MV-4-11 (cell line): Measurements from ENCODE around the gene ENTPD8.
A peak's percentile ranks its signal among the peaks of the same experiment; 100 is the strongest.
"Not testable (repeated sequence)": the region's sequence is repeated elsewhere in the genome, so short reads cannot be mapped to it uniquely, and the experiment has no call there.

ENCODE experiments used
- DNase-seq: peaks from one replicate; lab custom pipeline; 2025; lab: John Stamatoyannopoulos, UW

ENTPD8 gene

GRCh38 chr9:137411260-137411644 is 29.9 kb downstream of the ENTPD8 start:
- no peak for DNase-seq

- DNase-seq, result no peak
Observed at GRCh38 chr9:137410891-137411249, 30.3 kb downstream of the ENTPD8 start.

DNA sequence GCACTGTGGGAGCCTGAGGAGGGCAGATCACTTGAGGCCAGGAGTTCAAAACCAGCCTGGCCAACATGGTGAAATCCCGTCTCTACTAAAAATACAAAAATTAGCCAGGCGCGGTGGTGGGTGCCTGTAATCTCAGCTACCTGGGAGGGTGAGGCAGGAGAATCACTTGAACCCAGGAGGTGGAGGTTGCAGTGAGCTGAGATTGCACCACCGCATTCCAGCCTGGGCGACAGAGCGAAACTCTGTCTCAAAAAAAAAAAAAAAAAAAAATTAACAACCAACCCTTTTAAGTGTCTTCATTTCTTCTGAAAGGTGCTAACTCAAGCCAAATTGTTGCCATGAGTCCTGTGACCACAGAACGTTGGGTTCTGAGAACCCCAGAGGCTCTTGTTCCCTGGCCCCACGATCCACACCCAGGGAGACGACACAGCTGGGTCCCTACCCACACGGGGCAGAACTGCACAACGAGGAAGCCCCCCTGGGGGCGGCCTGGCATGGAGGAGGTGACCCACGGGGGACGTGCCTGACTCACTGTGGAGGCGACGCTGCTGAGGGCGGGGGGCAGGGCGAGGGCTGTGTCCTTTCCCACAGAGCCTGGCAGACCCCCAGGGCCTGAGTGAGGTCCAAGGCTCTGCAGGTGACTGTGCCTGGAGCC is 30.8 kb downstream of the ENTPD8 start:
- not testable (repeated sequence) for DNase-seq

DNA sequence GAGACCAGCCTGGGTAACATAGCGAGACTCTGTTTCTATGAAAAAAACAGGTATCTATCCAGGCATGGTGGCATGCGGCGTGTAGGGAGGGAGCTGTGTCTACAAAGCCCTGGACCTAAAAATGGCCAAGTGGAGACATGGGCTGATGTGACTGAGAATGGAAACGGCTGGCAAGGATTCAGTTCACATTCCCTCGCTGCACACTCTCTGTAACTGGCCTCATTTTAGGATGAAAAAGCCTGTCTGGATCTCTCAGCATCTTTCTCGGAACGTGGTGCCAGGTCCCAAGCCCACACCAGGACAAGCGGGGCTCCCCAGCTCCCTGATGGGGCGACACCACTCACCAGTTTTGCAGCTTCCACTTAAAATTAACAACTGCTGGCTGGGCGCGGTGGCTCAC is 31.6 kb downstream of the ENTPD8 start:
- DNase-seq, result no peak

DNA sequence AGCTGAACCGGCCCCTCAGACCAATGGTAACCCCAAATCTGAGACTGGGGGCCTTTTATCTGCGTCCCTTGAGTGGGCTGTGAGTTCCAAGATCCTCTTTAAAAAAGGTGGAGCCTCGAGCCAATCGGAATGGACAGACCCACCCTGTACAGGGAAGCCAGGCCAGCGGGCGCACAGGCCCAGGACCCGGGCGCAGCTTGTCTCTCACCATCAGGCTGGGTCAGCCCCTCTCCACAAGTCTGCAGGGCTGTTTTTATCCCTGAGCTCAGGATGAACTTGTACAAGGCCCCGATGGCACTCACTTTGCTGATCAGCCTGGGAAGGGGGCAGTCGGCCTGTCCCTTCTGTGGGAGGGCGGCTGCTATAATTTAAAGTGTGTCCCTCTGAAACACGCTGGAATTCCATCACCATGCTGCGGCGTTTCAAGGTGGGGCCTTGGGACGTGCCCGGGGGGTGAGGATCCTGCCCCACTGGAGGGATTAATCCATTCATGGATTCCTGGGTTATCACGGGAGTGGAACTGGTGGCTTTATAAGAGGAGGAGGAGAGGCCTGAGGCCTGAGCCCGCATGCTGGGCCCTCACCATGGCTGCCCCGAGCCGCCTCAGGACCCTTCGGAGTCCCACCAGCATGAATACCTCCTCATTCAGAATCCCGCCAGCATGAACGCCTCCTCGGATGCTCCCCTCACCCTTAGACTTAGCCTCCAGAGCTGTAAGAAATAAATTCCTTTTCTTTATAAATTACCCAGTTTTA is 32.3 kb downstream of the ENTPD8 start:
- DNase-seq, result no peak

- DNase-seq, result no peak
Observed at GRCh38 chr9:137407590-137408300, 33.4 kb downstream of the ENTPD8 start.

GRCh38 chr9:137406876-137407589 is 34.1 kb downstream of the ENTPD8 start:
- DNase-seq, result peak; percentile 13

DNA sequence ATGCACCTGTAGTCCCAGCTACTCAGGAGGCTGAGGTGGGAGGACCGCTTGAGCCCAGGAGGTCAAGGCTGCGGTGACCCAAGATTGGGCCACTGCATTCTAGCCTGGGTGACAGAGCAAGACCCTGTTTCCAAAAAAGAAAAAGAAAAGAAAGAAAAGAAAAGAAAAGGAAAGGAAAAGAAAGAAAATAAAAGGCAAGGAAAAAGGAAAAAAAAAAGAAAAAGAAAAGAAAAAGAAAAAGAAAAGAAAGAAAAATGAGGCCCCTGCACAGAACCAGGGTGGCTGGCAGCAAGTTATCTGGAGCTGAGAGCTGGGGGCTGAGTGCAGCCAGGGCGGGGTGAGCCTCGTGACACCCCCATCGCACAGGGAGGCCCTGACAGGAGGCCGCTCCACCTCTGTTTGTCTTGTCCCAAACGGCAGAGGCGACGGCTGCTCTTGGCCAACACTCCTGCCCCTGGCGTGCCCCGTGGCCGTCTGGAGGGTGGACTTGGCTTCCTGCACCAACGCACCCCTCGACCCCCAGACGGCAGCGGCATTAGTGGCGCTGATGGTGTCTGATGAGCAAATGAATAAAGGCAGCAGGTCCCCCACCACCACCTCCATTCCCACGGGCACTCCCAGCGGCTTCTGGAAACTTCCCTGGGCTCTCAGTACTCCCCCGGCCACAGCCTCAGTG is 34.9 kb downstream of the ENTPD8 start:
- no peak for DNase-seq

DNA sequence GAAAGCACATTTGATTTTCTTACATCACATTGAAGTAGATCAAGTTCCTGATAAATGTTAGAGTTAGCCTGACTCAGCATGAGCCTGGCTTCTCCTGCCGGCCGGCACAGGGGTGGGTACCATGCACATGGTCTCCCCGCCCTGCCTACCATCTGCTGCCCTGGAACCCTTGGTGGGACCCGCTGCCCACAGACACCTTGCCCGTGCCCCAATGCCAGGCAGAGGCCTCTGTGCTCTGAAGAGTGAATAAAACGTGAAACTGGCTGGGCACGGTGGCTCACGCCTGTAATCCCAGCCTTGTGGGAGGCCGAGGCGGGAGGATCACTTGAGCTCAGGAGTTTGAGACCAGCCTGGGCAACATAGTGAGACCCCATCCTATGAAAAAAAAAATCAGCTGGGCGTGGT is 35.5 kb downstream of the ENTPD8 start:
- DNase-seq, result no peak

GRCh38 chr9:137404961-137405567 is 36.1 kb downstream of the ENTPD8 start:
- DNase-seq, result no peak

DNA sequence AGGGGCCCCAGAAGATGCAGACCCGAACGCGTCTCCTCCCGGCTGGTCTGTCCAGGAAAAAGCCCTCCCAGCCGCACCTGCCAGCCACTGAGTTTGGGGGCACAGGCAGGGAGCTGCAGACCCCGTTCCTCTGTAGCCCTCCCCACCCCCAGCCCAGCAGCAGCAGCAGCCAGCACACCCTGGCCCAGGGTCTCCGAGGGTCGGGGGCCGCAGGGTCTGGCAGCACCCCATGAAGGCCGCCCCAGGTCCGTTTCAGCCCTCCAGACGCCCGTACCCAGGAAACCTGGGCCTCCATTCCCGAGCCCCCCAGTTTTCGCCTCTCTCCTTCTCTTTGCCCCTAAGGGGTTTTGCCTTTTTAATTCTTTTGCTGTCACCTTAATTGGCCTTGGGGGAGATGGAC is 37.9 kb downstream of the ENTPD8 start:
- no peak for DNase-seq

DNA sequence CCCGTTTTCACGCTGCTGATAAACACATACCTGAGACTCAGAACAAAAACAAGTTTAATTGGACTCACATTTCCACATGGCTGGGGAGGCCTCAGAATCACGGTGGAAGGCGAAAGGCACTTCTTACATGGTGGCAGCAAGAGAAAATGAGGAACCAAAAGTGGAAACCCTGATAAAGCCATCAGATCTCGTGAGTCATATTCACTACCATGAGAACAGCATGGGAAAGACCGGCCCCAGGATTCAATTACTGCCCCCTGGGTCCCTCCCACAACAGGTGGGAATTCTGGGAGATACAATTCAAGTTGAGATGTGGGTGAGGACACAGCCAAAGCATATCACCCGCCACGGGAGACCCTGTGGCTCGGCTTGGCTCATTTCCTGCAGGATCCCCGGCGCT is 38.4 kb downstream of the ENTPD8 start:
- peak; percentile 77 for DNase-seq

DNA sequence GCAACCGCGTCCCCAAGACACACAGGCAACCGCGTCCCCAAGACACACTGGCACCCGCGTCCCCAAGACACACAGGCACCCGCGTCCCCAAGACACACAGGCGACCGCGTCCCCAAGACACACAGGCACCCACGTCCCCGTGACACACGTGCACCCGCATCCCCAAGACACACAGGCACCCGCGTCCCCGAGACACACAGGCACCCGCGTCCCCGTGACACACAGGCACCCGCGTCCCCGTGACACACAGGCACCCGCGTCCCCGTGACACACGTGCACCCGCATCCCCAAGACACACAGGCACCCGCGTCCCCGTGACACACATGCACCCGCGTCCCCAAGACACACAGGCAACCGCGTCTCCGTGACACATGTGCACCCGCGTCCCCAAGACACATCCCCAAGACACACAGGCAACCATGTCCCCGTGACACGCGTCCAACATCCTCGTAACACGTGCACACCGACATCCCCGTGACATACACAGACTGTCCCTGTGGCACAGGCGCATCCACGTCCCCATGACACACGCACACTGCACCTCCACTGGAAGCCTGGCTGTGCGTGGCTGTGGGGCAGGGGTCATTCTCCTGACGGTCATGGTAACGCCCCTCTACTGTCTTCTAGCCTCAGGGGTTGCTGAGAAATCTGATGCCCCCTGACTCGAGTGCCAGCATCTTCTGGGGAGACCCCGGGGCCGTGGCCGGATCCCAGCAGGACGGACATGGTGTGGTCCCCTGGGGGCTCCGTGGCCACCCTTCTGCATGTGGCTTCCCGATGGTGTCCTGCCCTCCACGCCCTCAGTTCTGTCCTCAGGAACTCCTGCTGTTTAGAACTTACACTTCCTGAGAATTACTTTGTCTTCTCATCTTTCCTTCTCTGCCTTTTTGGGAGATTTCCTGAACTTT is 42.3 kb downstream of the ENTPD8 start:
- DNase-seq, result no peak

- DNase-seq, result no peak
Observed at GRCh38 chr9:137397675-137398423, 43.3 kb downstream of the ENTPD8 start.

DNA sequence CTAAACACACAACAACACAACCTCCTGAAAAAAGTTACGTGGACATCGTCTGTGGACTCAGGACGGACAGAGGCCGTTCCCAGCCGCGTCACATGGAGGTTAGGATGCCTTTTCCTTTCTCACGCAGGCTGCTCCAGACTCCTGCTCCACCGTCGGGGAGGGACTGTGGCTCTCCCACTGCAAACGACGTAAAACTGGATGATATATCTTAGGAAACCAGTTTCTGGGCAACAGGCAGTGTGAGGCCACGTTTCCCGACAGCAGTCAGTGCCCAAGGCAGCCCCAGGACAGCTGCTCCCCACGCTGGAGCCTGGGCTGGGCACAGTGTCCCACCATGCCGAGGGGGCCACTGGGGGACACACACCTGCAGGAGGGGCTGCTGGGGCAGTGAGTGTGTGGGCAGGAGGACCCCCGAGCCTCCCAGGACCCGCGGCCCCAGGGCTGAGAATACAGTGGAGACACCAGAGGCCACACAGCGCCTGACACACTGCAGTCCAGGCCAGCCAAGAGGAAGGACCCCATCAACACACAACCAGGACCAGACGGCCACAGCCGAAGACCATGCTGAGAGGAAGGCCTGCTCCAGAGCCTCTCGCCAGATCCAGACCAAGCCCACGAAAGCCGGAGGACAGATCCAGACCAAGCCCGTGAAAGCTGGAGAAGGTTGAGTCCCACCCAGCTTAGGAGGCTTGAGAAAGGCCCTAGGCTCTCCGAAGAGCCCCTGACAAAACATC is 44.4 kb downstream of the ENTPD8 start:
- DNase-seq, result no peak

DNA sequence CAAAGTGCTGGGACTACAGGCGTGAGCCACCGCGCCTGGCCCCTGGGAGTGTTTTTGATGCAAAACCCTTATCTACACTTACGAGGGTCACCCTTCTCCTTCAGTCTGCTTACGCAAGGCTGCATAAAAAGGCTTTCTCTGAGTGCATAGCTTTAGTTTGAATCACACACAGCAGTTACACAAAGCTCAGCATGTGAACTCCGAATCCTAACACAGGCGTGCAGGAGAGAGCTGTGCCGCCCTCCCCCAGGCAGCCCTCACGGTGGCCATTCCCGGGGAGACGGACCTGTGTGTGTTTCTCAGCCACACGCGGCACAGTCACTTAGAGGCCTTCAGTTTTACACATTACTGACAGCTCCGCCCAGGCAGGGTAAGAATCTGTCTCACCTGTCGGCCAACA is 44.9 kb downstream of the ENTPD8 start:
- DNase-seq, result no peak

DNA sequence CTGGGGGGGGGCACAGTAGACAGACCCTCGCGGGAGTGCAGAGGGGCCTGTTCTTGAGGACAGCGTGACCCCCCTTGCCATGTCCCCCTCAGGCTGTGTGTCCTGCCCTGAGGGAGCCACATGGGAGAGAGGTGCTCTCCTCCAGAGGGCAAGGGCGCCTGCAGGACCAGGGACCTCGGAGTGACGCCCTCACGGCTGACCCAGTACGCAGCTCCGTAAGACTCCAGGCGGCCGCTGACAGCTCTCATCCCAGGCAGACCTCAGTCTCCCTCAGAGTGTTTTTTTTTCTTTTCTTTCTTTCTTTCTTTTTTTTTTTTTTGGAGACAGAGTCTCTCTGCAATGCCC is 45.5 kb downstream of the ENTPD8 start:
- DNase-seq, result no peak

DNA sequence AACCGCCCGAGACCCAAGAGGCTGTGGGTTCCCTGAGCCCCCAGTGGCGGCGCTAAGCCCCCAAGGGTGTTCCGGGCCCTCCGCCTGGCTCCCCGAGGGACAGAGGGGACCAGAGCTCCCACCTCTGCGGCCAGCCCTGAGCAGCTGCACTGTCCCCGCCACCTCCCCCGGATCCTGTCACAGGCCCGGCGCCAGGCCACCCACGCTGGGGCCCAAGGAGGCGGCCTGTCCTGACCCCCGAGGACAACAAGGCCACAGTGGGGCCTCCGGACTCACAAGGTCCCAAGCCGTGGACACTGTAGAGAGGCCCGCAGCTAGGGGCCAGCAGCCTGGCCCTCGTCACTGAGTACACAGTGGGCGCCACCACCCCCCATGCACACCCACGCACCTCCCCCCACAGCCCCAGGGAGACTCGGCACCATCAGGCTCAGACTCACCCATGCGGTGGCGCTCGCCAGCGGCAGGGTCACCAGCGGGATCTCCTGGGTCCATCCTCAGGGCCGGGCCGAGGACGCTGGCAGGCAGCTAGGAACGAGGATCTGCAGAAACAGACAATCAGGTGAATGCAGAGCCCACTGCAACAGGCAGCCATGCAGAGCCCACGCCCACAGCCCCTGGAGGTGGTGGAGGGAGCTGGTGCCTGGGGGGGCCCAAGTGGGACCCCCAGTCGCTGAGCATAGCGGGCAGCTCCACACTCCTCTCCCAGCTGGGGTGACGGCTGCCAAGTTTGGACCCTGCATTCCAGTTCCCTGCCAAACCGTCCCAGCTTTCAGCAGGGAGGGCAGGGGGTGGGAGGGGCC is 46.1 kb downstream of the ENTPD8 start:
- no peak for DNase-seq
